GM21515 (cell line): ENCODE data around the gene ZFP57.
"Not testable (repeated sequence)": the region's sequence is repeated elsewhere in the genome, so short reads cannot be mapped to it uniquely, and the experiment has no call there.

Source experiments
- ATAC-seq: cut with Tn5 transposase; IDR thresholded peaks from one replicate; pipeline ENCODE4 v1.9.1; 2021; ENCODE audit not compliant: unreplicated experiment

ZFP57 gene

GRCh38 chr6:29696147-29697125, 15.5 kb upstream of the ZFP57 start:
- no peak for ATAC-seq

DNA sequence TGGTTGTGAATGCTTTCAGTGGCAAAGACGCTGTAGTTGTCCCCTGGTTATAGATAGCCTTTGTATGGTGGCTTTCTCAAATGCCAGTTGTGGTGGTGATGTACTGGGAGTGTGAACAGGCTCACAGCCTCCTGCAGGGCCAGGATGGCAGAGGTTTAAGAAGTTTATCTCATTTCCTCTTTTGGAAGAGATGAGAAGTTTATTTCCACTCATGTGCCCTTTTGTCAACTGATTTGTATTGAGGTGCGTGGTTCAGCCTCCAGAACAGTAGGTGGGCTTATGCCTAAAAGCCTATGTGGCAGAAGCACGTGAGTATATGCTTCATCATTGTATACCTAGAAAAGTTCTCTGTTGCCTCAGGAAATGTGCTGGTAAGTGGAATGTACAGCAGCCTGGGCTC, 13.7 kb upstream of the ZFP57 start:
- no peak for ATAC-seq

DNA sequence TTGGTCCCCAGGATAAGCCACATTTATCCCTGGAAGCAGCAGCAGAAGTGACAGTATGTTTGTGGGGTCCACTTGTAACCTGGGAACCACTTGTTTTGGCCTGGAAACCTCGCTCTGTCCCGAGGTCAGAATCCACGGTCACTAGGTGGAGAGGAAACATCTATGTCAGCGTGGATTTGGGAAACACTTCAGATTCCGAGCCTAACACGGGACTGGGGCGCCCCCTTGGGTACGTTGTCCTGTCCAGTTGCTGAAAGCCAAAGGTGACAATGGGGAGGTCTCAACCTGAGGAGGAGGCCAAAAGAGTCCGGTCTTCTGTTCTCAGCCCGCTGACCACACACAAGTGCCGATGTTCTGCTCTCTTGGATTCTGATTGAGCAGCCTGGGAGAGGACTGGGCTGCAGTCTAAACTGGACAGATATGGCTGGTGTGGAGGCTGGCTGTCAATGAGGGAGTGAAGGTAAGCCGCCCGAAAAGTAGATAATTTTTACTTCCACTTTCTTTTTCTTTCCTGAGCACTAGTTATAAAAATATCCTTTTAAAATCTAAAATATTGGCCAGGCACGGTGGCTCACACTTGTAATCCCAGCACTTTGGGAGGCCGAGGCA, 4.9 kb upstream of the ZFP57 start:
- no peak for ATAC-seq

- no peak for ATAC-seq
Measured at GRCh38 chr6:29681811-29682210, 859 bp upstream of the ZFP57 start.

DNA sequence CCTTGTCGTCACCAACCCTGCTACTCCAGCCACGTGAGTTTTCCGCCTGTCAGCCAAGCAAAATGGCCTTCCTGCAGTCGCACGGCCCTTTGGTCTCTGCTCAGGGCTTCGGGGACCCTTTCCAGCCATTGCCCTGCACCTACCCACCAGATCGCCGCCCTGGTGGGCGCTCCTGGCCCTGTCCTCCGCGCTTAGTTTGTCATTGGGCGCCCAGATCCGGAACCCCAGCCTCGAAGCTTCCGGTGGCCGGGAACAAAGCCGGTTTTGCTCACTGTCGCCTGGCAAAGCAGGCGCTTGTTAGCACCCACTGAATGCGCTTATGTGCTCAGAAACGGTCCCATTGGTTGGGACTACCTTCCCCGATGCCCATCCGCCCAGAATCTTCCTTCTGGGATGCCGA, 536 bp downstream of the ZFP57 start:
- ATAC-seq = no peak

GRCh38 chr6:29679962-29680361, 990 bp downstream of the ZFP57 start:
- no peak for ATAC-seq

DNA sequence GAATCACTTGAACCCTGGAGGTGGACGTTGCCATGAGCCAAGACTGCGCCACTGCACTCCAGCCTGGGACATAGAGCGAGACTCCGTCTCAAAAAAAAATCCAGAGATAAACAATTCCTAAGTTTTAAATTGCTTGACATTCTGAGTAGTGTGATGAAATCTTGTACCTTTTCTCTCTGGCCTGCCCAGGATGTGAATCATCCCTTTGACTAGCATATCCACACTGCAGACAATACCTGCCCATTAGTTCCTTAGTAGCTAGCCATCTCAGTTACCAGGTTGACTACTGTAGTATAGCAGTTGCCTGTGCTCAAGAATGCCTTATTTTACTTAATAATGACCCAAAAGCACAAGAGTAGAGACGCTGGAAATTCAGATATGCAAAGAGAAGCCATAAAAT, 2.8 kb downstream of the ZFP57 start:
- ATAC-seq = no peak

DNA sequence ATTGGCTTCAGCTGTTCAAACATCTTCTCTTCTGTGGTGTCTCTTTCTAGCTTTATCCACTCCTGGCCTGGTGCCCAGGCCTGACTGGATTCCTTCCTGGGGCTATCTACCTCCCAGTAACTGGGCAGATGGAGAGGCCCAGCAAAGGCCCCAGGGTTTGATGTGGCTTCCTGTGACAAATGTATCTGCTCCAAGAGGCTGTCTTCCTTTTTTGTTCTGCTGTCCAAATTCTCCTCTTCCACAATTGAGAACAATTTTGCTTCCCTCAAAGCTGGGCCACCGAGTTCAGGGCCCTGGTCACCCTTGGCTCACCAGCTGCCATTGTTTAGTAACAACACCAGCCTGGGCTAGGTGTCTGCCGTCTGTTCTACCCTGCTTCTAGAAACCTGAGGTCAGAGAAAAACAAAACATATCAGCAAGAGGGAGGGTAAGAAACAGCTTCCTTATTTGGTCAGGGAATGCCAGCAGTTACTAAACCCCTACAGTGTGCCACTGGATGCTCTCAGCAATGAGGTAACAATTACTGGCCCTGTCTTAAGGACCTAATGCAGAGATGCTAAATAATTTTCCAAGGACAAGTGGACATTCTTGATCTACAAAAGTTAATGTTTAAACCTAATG, 3.9 kb downstream of the ZFP57 start:
- no peak for ATAC-seq

GRCh38 chr6:29675561-29675960, 5.4 kb downstream of the ZFP57 start:
- ATAC-seq = no peak

DNA sequence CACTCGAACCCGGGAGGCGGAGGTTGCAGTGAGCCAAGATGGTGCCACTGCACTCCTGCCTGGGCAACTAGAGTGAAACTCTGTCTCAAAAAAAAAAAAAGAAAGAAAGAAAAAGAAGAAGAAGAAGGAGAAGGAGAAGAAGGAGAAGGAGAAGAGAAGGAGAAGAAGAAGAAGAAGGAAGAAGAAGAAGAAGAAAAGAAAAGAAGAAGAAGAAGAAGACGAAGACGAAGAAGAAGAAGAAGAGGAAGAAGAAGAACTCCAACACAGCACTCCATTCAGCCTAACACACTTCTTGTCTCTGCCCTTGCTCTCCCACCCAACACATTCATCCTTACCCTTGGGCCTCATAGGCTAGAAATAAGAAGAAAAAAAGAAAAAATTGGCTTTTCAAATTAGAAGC, 6.9 kb downstream of the ZFP57 start:
- no peak for ATAC-seq

DNA sequence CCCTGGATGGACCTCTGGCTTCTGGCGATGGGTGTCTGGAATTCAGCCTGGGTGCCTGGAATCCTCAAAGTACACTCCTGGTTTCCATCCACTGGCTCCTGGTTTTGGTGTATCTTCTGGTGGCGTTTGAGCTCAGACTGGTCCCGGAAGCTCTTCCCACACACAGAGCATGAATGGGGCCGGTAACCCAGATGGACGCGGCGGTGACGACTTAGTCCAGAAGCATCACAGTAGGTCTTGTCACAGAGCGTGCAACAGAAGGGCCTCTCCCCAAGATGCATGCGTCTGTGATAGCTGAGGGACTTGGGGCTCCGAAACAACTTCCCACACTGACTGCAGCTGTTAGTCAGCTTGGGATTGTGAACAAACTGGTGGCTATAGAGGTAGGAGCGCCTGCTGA, 7.8 kb downstream of the ZFP57 start:
- ATAC-seq = no peak

- ATAC-seq = not testable (repeated sequence)
Measured at GRCh38 chr6:29672116-29672515, 8.8 kb downstream of the ZFP57 start.

DNA sequence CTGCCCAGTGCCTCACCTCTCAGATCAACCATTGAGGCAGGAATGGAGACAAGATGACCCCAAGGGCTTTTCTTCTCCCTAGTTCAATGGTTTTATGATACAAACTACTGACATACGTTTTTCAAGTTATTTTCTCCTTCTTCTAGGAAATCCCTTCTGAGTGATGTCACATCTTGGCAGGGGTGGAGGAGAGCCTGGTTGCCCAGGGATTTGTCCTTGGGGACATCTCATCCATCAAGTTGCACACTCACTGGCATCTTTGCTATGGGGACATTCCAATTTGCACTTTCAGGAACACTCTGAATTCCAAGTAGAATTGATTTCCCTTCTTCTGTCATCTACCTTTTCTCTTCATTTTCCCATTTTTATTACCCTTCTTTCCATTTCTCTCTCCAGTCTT, 9.9 kb downstream of the ZFP57 start:
- ATAC-seq = no peak

DNA sequence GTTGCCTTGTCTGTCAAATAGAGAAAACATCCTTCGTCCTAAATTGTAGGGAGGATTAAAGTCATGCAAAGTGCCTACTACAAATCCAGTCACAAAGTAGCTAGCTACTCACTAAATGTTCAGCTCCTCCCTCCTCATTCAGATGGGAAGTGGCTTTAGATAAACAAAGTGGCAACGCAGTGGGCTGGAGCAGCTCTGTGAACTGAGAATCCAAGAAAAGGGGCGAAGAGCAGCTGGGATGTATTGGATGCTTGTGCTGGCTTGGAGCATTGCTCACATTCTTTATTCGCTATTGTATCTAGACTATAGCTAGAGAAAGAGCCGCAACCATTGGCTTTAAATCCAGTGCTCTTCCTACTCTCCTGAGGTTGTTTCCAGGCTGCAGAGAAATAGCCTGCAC, 13.8 kb downstream of the ZFP57 start:
- no peak for ATAC-seq

- no peak for ATAC-seq
Measured at GRCh38 chr6:29666826-29667130, 14.2 kb downstream of the ZFP57 start.

DNA sequence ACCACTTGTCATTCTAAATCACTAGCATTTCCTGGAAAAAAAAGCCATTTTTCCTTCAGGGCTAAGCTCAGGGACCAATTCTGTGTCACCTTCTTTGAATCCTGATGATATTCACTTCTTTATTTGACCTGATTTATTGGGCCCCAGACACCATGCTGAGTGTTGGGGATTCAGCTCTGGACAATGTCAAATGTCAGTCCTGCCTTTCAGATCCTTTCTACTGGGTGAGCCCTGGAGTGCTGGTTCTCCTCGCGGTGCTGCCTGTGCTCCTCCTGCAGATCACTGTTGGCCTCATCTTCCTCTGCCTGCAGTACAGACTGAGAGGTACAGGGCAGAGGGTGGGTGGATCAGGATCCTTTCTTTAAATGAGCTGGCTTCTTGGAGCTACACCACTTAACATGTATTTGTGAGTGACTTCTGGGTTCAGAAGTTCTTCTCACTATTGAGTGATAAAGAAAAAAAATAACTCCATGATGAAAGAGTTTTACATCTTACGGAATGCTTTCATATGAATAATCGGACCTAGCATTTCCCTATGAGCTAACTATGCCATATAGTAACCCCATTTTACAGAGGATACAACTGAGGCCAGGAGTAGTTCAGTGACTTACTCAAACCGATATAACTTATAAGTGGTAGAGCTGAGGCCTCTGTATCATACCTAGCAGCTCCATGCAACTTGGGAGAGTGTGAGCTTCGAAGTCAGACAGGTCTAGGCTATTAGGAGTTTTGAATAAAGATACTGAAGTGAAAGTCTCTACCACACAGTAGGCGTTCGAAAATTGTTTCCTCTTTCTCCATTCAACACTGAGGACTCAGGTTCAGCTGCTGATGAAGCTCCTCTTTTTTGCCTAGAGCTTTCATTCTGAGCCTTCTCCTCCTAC, 14.8 kb downstream of the ZFP57 start:
- ATAC-seq = no peak

DNA sequence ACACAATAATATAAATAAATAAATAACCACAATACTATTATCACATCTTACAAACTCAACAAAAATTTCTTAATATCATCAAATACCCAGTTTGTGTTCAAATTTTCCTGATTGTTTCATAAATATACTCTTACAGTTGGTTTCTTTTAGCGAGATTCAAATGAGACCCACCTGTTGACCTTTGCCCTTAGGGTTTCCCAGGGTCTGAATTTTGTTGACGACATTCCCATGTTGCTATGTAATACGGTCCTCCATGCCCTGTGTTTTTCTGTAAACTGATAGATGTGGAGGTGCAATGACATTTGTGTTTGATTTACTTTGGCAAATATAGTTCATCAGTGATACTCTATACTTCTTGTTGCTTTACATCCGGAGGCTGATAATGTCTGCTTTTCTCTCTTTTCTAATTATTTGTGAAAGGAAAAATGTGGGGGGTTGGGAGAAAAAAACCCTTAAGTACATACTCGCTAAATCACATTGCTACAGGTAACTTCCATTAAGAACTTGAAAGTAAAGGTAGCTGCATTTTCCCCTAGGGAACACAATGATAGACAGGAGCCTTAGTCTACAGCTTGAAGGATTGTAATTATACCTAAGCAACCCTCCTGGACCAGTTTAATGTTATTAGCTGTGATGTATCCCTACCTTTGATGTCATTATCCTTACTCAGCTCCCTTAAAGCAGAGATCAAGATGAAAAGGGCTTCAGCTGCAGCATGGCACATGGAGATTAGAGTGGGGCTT, 17.5 kb downstream of the ZFP57 start:
- no peak for ATAC-seq

- not testable (repeated sequence) for ATAC-seq
Measured at GRCh38 chr6:29661502-29662141, 19.3 kb downstream of the ZFP57 start.

DNA sequence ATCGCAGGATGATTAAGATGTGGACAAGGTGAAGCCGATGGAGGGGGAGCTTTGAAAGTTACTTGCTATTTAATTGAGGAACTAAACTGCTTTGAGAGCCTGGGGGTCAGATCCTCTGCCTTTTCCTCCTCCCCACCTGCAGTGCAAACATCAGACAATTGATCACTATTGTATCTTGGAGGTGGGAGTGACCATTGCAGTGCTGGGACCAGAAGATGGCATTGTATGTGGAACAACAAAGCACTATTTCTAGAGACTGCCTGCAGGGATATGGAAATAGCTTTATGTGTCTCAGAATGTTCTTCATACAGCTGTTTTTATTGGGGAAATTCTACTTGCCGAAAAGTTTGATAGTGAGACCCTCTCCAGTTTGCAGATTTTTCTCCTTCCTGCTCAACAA, 19.9 kb downstream of the ZFP57 start:
- ATAC-seq = no peak

DNA sequence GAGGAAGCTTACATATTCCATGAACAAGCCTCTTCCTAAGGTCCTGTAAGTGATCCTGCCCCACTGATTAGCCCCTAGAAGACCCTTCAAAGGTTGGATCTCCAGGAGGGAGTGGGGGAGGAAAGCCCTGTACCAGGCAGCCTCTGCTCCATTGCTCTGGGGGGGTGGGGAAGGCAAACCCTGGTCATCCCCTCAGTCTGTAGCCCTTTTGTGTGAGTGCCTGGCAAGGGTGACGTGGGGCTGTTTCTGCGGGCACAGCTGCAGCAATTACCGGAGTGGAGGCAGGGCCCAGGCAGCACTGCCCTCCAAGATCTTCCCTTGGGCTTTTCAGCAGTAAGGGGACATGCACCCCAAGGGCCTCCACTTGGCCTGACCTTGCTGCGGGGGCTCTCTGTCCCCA, 24.2 kb downstream of the ZFP57 start, which contains the start of gene MOG:
Gene MOG, plus strand, starts transcription at position 295 of the 400 bp plus-strand sequence. CDS start 118 bp downstream, outside the sequence.
- ATAC-seq = no peak
